Measurements from ENCODE around the gene OSBPL1A. TPM values are rescaled to one million over a fixed set of nuclear protein-coding genes. Genes with fewer than 3 reads are reported as not detected.
A peak's percentile ranks its signal among the peaks of the same experiment; 100 is the strongest.
"Not testable (repeated sequence)": the region's sequence is repeated elsewhere in the genome, so short reads cannot be mapped to it uniquely, and the experiment has no call there.

The OSBPL1A gene
- total and polyA plus RNA-seq, 2 experiments from 2014 or later = 23.1 to 33.3 TPM

- Histone ChIP-seq H3K4me1 (ENCODE audit: low read depth) (peaks cover 5% of the 10 kb centered on the region), H3K4me3 (no peak overlapping the region), H3K36me3 (no peaks in the 10 kb centered on the region), H3K9me3 (ENCODE audit: low read depth) (no peaks in the 10 kb centered on the region), H3K27ac (no peak overlapping the region), H3K27me3 (no peaks in the 10 kb centered on the region)
- TF ChIP-seq CTCF (IDR thresholded peaks at IDR 0.05; ENCODE audit: low read depth, low read length) = no peak
- DNase-seq (ENCODE audit: low read depth in 1 of 2, low spot score in 1 of 2) = no peak
These were observed 244.2 kb downstream of the OSBPL1A start for GRCh38 chr18:24153397-24153796.

- not testable (repeated sequence) for H3K36me3 ChIP-seq; H3K27ac ChIP-seq; DNase-seq (ENCODE audit: low read depth in 1 of 2, low spot score in 1 of 2); H3K4me1 ChIP-seq (ENCODE audit: low read depth); H3K4me3 ChIP-seq; H3K27me3 ChIP-seq; H3K9me3 ChIP-seq (ENCODE audit: low read depth)
These were observed 248.0 kb downstream of the OSBPL1A start for GRCh38 chr18:24149591-24149990.

- no peak for TF ChIP-seq CTCF (IDR thresholded peaks at IDR 0.05; ENCODE audit: low read depth, low read length)
- Histone ChIP-seq H3K4me3 (no peak overlapping the region), H3K27ac (no peak overlapping the region), H3K27me3 (peaks cover 4% of the 10 kb centered on the region), H3K4me1 (ENCODE audit: low read depth) (no peaks in the 10 kb centered on the region), H3K9me3 (ENCODE audit: low read depth) (no peaks in the 10 kb centered on the region), H3K36me3 (no peaks in the 10 kb centered on the region)
- no peak for DNase-seq (ENCODE audit: low read depth in 1 of 2, low spot score in 1 of 2)
These were observed 255.2 kb downstream of the OSBPL1A start for GRCh38 chr18:24142376-24142775.

GRCh38 chr18:24140697-24141096, 256.9 kb downstream of the OSBPL1A start:
- Histone ChIP-seq H3K27me3 (peaks cover 4% of the 10 kb centered on the region), H3K4me1 (ENCODE audit: low read depth) (no peaks in the 10 kb centered on the region), H3K9me3 (ENCODE audit: low read depth) (no peaks in the 10 kb centered on the region), H3K27ac (no peak overlapping the region), H3K4me3 (no peak overlapping the region), H3K36me3 (no peaks in the 10 kb centered on the region)
- no peak for TF ChIP-seq CTCF (IDR thresholded peaks at IDR 0.05; ENCODE audit: low read depth, low read length)
- no peak for DNase-seq (ENCODE audit: low read depth in 1 of 2, low spot score in 1 of 2)

- TF ChIP-seq CTCF (IDR thresholded peaks at IDR 0.05; ENCODE audit: low read depth, low read length) = no peak
- peak; percentile 56 to 88 for DNase-seq (ENCODE audit: low read depth in 1 of 2, low spot score in 1 of 2)
- no peak within 1 kb of the TSS for H3K27ac ChIP-seq
- no peaks in the 10 kb centered on the region for H3K36me3 ChIP-seq
- peak within 1 kb of the TSS; percentile 33 for H3K4me3 ChIP-seq
- no peaks in the 10 kb centered on the region for H3K4me1 ChIP-seq (ENCODE audit: low read depth)
- H3K27me3 ChIP-seq = peaks cover 4% of the 10 kb centered on the region
- no peaks in the 10 kb centered on the region for H3K9me3 ChIP-seq (ENCODE audit: low read depth)
These were observed 258.6 kb downstream of the OSBPL1A start, which contains the start of gene CABYR for GRCh38 chr18:24138789-24139616. TSS of gene CABYR (plus strand) at chr18:24139062. CDS start at chr18:24143115, 4,053 bp downstream.

- peak in 1 of 2 donors; percentile 21 for DNase-seq (ENCODE audit: low read depth in 1 of 2, low spot score in 1 of 2)
- TF ChIP-seq CTCF (IDR thresholded peaks at IDR 0.05; ENCODE audit: low read depth, low read length) = no peak
- H3K27me3 ChIP-seq = peaks cover 4% of the 10 kb centered on the region
- no peaks in the 10 kb centered on the region for H3K9me3 ChIP-seq (ENCODE audit: low read depth)
- H3K4me3 ChIP-seq = peak overlapping the region; percentile 33
- no peak overlapping the region for H3K27ac ChIP-seq
- no peaks in the 10 kb centered on the region for H3K4me1 ChIP-seq (ENCODE audit: low read depth)
- H3K36me3 ChIP-seq = no peaks in the 10 kb centered on the region
These were observed 259.2 kb downstream of the OSBPL1A start for GRCh38 chr18:24138409-24138788.
